Measurements from ENCODE around the gene BRAT1.
A peak's percentile ranks its signal among the peaks of the same experiment; 100 is the strongest.
"Not testable (repeated sequence)": the region's sequence is repeated elsewhere in the genome, so short reads cannot be mapped to it uniquely, and the experiment has no call there.

Gene BRAT1

GRCh38 chr7:2583798-2584580 is 28.7 kb upstream of the BRAT1 start:
- no peak for DNase-seq (ENCODE audit: low spot score)

DNA sequence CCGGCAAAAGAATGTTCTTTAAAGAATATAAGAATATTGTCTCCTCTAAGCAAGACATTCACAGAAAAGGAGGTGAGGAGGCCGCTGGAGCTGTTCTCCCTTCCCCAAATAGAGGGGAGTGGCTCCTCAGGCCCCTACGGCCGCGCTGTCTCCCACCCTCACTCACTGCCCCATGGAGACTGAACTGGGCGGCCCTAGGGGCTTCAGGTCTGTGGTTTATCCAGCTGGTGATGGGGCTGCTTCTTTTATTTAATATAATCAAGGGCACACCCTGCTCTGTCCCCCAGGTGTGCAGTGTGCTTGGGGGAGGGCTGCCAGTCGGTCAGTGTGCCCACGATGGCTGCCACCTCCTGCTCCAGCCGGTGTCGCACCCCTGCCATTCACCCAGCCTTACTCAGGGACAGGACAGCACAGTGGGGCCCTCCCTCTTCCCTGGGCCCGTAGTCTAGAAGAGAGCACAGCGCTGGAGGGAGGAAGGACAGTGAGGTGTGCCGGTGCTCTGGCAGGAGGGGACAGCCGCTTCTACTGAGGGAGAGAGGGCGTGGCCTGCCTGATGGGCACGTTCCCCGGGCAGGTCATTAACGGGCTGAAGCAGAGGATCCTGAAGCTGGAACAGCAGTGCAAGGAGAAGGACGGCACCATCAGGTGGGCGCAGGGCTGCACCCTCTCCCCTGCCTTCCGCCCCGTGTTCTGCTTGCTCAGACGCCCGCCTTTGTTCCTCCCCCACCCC is 26.8 kb upstream of the BRAT1 start:
- DNase-seq (ENCODE audit: low spot score): no peak

- no peak for DNase-seq (ENCODE audit: low spot score)
Observed at GRCh38 chr7:2580636-2581035, 25.3 kb upstream of the BRAT1 start.

DNA sequence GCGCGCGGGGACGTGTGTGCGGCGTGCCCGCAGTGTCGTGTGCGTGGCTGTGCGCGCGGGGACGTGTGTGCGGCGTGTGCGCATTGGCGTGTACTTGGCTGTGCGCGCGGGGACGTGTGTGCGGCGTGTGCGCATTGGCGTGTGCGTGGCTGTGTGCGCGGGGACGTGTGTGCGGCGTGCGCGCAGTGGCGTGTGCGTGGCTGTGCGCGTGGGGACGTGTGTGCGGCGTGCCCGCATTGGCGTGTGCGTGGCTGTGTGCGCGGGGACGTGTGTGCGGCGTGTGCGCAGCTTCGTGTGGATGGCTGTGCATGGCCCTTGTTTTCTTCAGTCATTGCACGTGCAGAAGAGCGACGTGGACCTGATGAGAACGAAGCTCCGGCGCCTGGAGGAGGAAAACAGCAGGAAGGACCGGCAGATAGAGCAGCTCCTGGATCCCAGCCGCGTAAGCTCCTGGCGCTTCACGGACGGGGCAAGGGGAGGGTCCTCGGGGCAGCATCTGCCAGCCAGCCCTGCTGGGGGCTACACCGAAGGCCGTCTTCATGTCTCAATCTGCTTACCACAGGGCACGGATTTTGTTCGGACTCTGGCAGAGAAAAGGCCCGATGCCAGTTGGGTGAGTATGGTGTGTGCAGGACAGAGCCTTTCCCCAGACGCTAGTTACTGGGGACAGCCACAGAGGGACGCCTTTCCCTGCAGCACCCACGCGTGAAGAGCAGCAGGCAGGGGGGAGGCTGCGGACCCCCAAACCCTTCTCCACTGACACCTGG is 22.8 kb upstream of the BRAT1 start:
- no peak for DNase-seq (ENCODE audit: low spot score)

DNA sequence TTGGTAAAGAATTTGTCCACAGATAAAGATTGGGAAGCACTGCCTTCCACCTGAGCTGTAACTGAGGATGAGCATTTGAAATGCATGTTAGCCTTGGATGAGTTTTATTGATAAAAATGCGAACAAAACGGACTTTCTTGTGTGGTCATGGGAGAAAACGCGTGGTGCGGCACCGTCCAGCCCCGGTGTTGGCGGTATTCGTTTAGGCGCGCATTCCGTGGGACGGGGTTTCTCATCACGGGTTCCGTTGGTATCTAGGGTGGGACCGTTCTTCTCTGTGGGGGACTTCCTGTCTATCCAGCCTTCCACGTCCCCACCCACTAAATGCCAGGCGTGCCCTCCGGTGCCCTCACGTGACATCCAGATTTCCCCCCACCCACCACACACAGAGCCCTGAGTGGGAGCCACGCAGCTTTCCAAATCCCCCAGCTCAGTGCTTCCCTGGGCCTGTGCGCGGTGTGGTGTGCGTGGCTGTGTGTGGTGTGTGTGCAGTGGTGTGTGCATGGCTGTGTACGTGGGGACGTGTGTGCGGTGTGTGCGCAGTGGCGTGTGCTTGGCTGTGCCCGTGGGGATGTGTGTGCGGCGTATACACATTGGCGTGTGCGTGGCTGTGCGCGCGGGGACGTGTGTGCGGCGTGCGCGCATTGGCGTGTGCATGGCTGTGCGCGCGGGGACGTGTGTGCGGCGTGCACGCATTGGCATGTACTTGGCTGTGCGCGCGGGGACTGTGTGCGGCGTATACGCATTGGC is 21.6 kb upstream of the BRAT1 start:
- no peak for DNase-seq (ENCODE audit: low spot score)

DNA sequence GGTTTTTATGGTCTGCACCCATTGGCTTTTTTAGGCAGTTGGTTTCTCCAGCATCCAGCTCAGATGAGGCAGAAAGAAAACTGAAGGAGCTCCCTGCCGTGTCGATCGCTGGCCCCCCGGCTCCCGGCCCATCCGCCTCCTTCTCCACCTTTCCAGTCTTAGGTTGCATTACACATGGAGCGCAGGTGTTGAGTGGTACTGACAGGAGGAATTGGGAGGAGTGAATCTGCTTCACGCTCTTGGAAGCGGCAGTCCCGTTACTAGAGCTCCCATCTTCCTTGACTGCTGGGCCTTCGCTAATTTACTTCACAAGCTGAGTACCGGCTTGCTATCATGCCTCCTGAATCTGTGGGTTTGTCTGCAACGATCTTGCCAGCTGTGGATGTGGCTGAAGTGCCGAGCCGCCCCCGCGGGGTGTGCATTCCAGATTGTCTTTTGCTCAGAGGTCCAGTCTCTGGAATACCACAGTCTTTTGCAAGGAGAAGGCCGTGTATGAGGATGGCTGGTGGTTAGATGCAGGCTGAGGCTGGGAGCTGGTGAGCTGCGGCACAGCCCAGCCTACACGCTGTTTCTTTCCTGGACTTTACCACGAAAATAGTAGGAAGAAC is 20.5 kb upstream of the BRAT1 start:
- no peak for DNase-seq (ENCODE audit: low spot score)

- DNase-seq (ENCODE audit: low spot score): no peak
Observed at GRCh38 chr7:2575046-2575732, 19.9 kb upstream of the BRAT1 start.

GRCh38 chr7:2573761-2574160 is 18.4 kb upstream of the BRAT1 start:
- no peak for DNase-seq (ENCODE audit: low spot score)

- no peak for DNase-seq (ENCODE audit: low spot score)
Observed at GRCh38 chr7:2572101-2572842, 16.9 kb upstream of the BRAT1 start.

DNA sequence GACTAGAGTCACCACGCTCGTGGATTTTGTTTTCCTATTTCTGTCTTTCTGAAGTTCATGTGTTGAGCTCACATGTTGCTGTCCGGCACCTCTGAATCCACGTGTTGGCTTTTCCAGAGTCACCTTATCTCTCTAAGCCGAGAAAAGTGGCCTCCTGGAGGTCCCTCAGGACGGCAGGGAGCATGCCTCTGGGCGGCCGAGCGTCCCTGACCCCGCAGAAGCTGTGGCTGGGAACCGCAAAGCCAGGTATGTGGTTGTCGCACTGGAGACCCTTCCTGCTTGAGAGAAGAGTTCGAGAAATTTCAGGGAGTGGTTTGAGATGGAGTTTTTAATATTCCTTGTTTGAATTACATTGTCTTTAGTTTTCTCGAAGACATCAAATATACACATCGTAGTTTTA is 16.1 kb upstream of the BRAT1 start:
- DNase-seq (ENCODE audit: low spot score): no peak

DNA sequence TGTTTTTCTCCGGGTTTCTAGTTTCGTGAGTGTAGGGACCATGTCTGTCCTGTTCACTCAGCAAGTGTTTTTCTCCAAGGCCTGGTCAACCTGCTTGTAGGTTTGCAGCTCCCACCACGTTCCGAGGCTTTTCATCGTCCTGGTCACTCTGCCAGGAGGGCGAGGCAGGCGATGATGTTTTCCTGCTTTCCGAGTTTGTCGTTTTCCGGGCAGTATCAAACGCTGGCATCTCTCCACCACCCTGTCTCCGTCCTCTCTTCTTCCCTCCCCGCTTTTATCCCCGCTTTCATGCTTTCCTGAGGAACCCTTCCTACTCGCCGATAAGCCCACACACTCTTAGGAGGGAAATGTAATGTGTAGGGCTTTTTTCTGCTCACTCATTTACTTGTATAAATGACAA is 14.7 kb upstream of the BRAT1 start:
- no peak for DNase-seq (ENCODE audit: low spot score)

DNA sequence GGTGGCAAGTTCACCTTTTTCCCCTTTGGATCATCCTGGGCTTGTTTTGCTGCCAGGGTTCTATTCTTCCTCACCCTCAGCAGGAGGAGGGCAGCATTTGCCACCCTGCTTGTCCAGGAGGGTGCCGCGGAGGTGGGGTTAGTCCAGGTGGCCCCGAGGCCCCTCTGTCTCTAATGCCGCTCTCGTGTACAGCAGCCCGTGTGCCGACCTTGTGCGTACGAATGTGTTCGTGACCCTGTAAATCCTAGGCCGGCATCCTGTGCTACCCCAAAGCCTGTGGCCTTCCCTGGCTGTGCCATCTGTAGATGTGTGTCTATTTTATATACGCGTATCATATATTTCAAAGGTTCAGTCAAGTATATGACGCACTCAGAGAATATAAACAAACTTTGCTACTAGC is 14.1 kb upstream of the BRAT1 start:
- DNase-seq (ENCODE audit: low spot score): no peak

DNA sequence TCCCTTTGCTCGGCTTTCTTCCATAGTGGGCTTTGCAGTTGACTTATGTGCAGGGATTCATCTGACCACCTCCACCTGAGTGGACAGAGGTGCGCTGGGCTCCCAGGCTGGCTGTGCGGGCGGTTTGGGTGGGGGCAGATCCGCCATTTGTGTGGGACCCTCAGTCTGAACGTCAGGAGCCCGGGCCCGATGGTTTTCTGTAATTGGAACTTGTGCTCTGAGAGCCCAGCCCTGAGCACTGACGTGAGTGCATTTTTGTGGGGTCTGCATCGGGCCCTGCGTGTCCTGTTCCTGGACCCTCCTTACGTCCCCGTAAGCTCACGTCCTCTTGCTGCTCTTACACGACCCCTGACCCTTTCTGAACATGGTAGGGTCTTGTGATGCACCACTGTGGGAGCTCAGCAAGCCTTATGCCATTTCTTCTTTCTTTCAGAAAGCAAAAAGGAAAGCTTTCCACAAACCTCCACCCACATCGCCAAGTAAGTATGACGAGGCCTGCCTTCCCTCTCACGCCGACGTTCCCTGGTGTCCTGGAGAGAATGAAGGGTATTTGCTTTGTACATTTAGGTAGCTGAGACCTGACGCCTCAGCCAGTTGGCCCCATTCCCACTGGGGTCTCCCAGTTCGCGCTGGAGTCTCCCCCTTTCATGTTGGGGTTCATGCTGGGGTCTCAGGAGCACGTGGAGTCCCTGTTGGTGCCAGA is 13.3 kb upstream of the BRAT1 start:
- no peak for DNase-seq (ENCODE audit: low spot score)

DNA sequence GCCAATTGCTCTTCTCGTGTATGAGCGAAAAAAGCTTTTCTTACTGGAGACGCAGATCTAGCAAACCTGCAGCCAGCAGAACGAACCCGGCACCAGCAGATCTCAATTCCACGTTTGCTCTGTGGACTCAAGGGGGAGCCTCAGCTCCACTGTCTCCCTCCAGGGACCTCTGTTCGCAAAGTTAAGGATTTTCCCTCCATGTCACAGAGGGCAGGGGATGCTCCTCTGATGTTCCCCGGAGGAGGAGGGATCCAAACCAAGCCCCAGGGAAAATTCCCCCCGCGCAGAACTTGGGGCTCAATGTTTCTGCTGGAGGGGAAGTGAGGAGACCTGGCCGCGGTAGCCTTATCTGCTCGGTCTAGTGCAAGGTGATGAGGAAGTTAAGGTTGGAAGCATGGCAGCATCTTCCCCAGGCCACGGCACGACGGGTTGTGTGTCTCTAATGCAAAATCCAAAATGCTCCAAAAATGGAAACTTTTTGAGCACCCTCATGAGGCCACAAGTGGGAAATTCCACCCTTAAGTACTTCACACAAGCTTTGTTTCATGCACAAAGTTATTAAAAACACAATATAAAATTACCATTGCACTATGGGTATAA is 12.5 kb upstream of the BRAT1 start:
- DNase-seq (ENCODE audit: low spot score): peak; percentile 78

- no peak for DNase-seq (ENCODE audit: low spot score)
Observed at GRCh38 chr7:2566890-2567678, 11.8 kb upstream of the BRAT1 start.

- DNase-seq (ENCODE audit: low spot score): no peak
Observed at GRCh38 chr7:2566348-2566889, 11.1 kb upstream of the BRAT1 start.

- DNase-seq (ENCODE audit: low spot score): no peak
Observed at GRCh38 chr7:2564970-2565540, 9.7 kb upstream of the BRAT1 start.

DNA sequence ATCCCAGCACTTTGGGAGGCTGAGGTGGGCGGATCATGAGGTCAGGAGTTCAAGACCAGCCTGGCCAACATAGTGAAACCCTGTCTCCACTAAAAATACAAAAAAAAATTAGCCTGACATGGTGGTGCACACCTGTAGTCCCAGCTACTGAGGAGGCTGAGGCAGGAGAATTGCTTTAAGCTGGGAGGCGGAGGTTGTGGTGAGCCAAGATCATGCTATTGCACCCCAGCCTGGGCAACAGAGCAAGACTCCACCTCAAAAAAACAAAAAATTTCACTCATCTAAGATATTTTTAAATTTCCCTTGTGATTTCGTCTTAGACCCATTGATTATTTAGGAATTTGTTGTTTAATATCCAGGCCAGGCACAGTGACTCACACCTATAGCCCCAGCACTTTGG is 8.6 kb upstream of the BRAT1 start:
- not testable (repeated sequence) for DNase-seq (ENCODE audit: low spot score)
